MM.1S (cell line): Measurements from ENCODE around the gene WDR64.

ENCODE experiments used
- DNase-seq: peaks from one replicate; pipeline ENCODE4 v3.0.0-alpha.2; 2015
- H2AFZ ChIP-seq: fragments of 300-600 bp; sonication (generic); 2 replicates; pipeline ENCODE4 v1.6.0; 2016; ENCODE audit warnings: antibody characterized with exemption, low read length
- H3F3A ChIP-seq: fragments of 300-600 bp; sonication (generic); 2 replicates; pipeline ENCODE4 v1.6.1; 2016; ENCODE audit warnings: mild to moderate bottlenecking, antibody characterized with exemption, low read length, moderate library complexity, mixed read lengths; ENCODE audit not compliant: insufficient read depth
- H3K27ac ChIP-seq: fragments of 300-600 bp; sonication (generic); 2 replicates; pipeline ENCODE4 v1.5.1; 2016; ENCODE audit warnings: mild to moderate bottlenecking, low read length
- H3K27me3 ChIP-seq: fragments of 300-600 bp; sonication (generic); replicated peaks from 2 replicates; pipeline ENCODE4 v1.6.0; 2016; ENCODE audit warnings: low read length; ENCODE audit not compliant: insufficient read depth
- H3K36me3 ChIP-seq: fragments of 300-600 bp; sonication (generic); replicated peaks from 2 replicates; pipeline ENCODE4 v1.6.1; 2016; ENCODE audit warnings: mild to moderate bottlenecking, low read length, mixed read lengths; ENCODE audit not compliant: insufficient read depth
- H3K4me1 ChIP-seq: fragments of 300-600 bp; sonication (generic); 2 replicates; pipeline ENCODE4 v1.6.1; 2016; ENCODE audit warnings: low read length, mixed read lengths
- H3K4me2 ChIP-seq: fragments of 300-600 bp; sonication (generic); 2 replicates; pipeline ENCODE4 v1.6.0; 2016; ENCODE audit warnings: low read depth, low read length
- H3K4me3 ChIP-seq: fragments of 300-600 bp; sonication (generic); 2 replicates; pipeline ENCODE4 v1.5.1; 2016; ENCODE audit warnings: low read length, mixed read lengths
- H3K79me2 ChIP-seq: fragments of 300-600 bp; sonication (generic); 2 replicates; pipeline ENCODE4 v1.6.1; 2016; ENCODE audit warnings: mixed run types, low read length, mixed read lengths
- H3K9ac ChIP-seq: fragments of 300-600 bp; sonication (generic); 2 replicates; pipeline ENCODE4 v1.6.1; 2016; ENCODE audit warnings: low read length, mixed read lengths
- H3K9me2 ChIP-seq: fragments of 300-600 bp; sonication (generic); replicated peaks from 2 replicates; pipeline ENCODE4 v1.6.1; 2016; ENCODE audit warnings: mild to moderate bottlenecking, low read length, mixed read lengths; ENCODE audit not compliant: insufficient read depth
- H3K9me3 ChIP-seq: fragments of 300-600 bp; sonication (generic); replicated peaks from 2 replicates; pipeline ENCODE4 v1.6.1; 2016; ENCODE audit warnings: mild to moderate bottlenecking, low read length, mixed read lengths; ENCODE audit not compliant: insufficient read depth
- H4K20me1 ChIP-seq: fragments of 300-600 bp; sonication (generic); 2 replicates; pipeline ENCODE4 v1.6.1; 2016; ENCODE audit warnings: mild to moderate bottlenecking, low read length, moderate library complexity, mixed read lengths; ENCODE audit not compliant: insufficient read depth
- EZH2 ChIP-seq: fragments of 300-600 bp; sonication (generic); optimal IDR thresholded peaks from 2 replicates; pipeline ENCODE3; 2017; ENCODE audit warnings: low read depth, mild to moderate bottlenecking, antibody characterized with exemption, low read length, mixed read lengths
- EZH2phosphoT487 ChIP-seq: fragments of 300-600 bp; sonication (generic); IDR thresholded peaks from 2 replicates; pipeline ENCODE4 v1.6.1; 2018; ENCODE audit warnings: antibody characterized with exemption, low read length
- TF ChIP-seq, protein P1 (sequence below): fragments of 300-600 bp; sonication (generic); IDR thresholded peaks from 2 replicates; pipeline ENCODE4 v1.5.1; 2016; ENCODE audit warnings: antibody characterized with exemption, low read length, mixed read lengths

The WDR64 gene

DNA sequence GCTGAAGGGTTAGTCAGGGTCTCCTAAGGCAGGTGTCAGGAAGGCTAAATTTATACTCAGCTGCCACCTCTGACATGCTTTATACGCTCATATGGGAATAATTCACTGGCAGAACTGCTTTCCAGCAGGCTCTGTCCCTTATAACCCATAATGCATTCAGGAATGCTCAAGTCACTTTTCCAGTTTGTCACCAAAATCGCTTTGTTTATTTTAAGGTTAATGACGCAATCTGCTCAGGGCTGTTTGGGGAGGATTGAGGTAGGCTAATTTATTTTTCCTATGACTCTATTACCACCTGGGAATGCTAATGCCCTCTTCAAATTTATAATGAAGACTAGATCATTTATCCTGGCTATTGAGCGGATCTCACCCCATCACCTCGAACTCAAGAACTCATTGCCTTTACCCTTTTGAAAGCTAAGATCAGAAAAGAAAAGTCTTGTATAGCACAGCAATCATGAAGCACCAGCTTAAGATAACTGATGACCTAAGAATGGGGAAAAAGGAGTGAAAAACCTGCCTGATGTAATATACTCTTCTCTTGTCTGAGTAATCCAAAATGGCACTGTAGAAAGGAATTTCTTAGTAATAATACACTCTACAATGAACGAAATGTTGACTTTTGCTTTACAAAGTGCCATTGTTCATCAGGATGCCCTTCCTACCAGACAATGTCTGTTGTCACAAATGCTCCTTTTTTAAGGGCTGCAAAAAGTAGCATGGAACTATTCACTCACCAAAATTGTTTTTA lies 98.0 kb downstream of the WDR64 start:
- H3K4me2 ChIP-seq: no peak overlapping the region
- H2AFZ ChIP-seq: no peak overlapping the region
- H3K79me2 ChIP-seq: no peaks in the 10 kb centered on the region
- no peaks in the 10 kb centered on the region for H4K20me1 ChIP-seq
- no peak for DNase-seq
- H3K36me3 ChIP-seq: no peaks in the 10 kb centered on the region
- TF ChIP-seq EZH2phosphoT487 (no peak), EZH2 (no peak)
- TF ChIP-seq, protein P1, sequence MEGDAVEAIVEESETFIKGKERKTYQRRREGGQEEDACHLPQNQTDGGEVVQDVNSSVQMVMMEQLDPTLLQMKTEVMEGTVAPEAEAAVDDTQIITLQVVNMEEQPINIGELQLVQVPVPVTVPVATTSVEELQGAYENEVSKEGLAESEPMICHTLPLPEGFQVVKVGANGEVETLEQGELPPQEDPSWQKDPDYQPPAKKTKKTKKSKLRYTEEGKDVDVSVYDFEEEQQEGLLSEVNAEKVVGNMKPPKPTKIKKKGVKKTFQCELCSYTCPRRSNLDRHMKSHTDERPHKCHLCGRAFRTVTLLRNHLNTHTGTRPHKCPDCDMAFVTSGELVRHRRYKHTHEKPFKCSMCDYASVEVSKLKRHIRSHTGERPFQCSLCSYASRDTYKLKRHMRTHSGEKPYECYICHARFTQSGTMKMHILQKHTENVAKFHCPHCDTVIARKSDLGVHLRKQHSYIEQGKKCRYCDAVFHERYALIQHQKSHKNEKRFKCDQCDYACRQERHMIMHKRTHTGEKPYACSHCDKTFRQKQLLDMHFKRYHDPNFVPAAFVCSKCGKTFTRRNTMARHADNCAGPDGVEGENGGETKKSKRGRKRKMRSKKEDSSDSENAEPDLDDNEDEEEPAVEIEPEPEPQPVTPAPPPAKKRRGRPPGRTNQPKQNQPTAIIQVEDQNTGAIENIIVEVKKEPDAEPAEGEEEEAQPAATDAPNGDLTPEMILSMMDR: no peak
- H3K4me1 ChIP-seq: no peaks in the 10 kb centered on the region
- H3F3A ChIP-seq: no peaks in the 10 kb centered on the region
- no peaks in the 10 kb centered on the region for H3K9me2 ChIP-seq
- H3K9me3 ChIP-seq: no peaks in the 10 kb centered on the region
- H3K4me3 ChIP-seq: no peak overlapping the region
- no peak overlapping the region for H3K27ac ChIP-seq
- H3K9ac ChIP-seq: no peak overlapping the region
- H3K27me3 ChIP-seq: no peaks in the 10 kb centered on the region

DNA sequence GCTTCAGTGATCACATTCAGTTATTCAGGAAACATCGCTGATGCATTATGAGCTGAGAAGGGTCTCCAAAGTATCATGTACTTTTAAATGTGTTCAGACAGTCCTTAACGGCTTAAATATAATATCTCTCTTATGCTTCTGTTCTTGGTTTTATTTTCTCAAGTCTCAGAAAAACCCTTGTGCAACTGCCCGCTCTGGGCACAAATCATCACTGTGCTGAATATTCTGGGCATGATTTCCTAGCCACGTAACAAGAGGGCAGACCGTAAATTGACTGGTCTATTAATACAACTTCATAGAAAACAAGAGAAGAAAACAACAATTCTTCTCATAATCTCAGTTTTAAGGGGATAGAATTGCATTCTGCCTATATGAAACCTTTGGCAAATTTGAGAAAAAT lies 99.4 kb downstream of the WDR64 start:
- H3K27ac ChIP-seq: no peak overlapping the region
- H3K9me3 ChIP-seq: no peaks in the 10 kb centered on the region
- DNase-seq: no peak
- H3K4me1 ChIP-seq: no peaks in the 10 kb centered on the region
- H3K9me2 ChIP-seq: no peaks in the 10 kb centered on the region
- H4K20me1 ChIP-seq: no peaks in the 10 kb centered on the region
- TF ChIP-seq, protein P1: no peak
- TF ChIP-seq EZH2phosphoT487 (no peak), EZH2 (no peak)
- H3K36me3 ChIP-seq: no peaks in the 10 kb centered on the region
- no peaks in the 10 kb centered on the region for H3K79me2 ChIP-seq
- H3K4me3 ChIP-seq: no peak overlapping the region
- H3K9ac ChIP-seq: no peak overlapping the region
- no peak overlapping the region for H2AFZ ChIP-seq
- no peaks in the 10 kb centered on the region for H3K27me3 ChIP-seq
- no peaks in the 10 kb centered on the region for H3F3A ChIP-seq
- H3K4me2 ChIP-seq: no peak overlapping the region

DNA sequence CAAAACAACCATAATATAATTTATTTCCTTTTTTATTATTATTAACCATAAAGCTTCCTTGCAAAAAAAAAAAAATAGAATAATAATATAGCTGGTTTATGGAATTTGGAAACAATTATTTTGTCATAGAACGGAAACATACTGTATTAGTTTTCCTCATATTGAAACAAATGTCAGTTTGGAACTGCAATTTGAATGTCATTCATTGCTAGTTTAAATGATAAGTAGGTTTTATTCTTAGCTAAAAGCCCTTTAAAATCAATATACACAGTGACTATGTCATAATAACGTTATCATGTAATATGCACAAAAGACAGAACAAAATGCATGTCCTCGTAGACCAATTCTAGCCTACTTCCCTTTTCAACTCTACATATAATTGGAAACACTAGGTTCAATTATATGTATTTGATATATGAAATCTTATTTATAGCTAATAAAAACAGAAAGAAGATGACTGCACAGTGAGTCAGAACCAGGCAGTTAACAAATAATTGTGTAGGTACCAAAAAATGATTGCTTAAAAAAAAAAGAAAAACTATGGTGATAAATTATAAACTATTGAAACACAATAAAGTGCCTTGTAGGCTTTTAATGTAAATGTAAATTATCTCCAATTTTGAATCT lies 110.7 kb downstream of the WDR64 start:
- H3K9ac ChIP-seq: no peak overlapping the region
- H3K27me3 ChIP-seq: no peaks in the 10 kb centered on the region
- no peaks in the 10 kb centered on the region for H3K36me3 ChIP-seq
- no peaks in the 10 kb centered on the region for H3K79me2 ChIP-seq
- H3K4me1 ChIP-seq: peaks cover 1% of the 10 kb centered on the region; the same call in 1 of the 2 replicates
- H2AFZ ChIP-seq: no peak overlapping the region
- H3F3A ChIP-seq: no peaks in the 10 kb centered on the region; the same call in 1 of the 2 replicates
- H3K9me3 ChIP-seq: no peaks in the 10 kb centered on the region
- H3K4me3 ChIP-seq: no peak overlapping the region
- TF ChIP-seq, protein P1: no peak
- no peak for TF ChIP-seq EZH2
- no peak for TF ChIP-seq EZH2phosphoT487
- no peak overlapping the region for H3K4me2 ChIP-seq
- H3K27ac ChIP-seq: no peak overlapping the region
- DNase-seq: no peak
- no peaks in the 10 kb centered on the region for H3K9me2 ChIP-seq
- no peaks in the 10 kb centered on the region for H4K20me1 ChIP-seq
